Astrocyte (in vitro differentiated cells and primary cell): ENCODE measurements around the gene PXDN.

Source experiments
- CTCF ChIP-seq: IDR thresholded peaks from 2 replicates; pipeline ENCODE4 v1.5.1; 2011; ENCODE audit warnings: low read depth, mild to moderate bottlenecking, inconsistent platforms, low read length, moderate library complexity; ENCODE audit not compliant: insufficient read depth
- EZH2 ChIP-seq: IDR thresholded peaks from 2 replicates; pipeline ENCODE4 v1.6.1; 2012; ENCODE audit warnings: mild to moderate bottlenecking, low read length, inconsistent platforms; ENCODE audit not compliant: insufficient read depth

GRCh38 chr2:1784087-1784486 is 39.8 kb upstream of the PXDN start:
- no peak for TF ChIP-seq EZH2
- no peak for TF ChIP-seq CTCF
